HepG2 (cell line): ENCODE measurements around the gene C5orf15. TPM values are rescaled to one million over a fixed set of nuclear protein-coding genes. Genes with fewer than 3 reads are reported as not detected.

ENCODE experiments used
- ATAC-seq: fragments of 200-7000 bp; cut with Tn5 transposase; 3 replicates; pipeline ENCODE4 v1.9.1; 2020; ENCODE audit warnings: mild to moderate bottlenecking, moderate library complexity
- BruUV-seq: library from RNA; stranded (reverse); fragments of 400-500 nt; replicated peaks from 2 replicates; lab custom pipeline; 2021; lab: Mats Ljungman, UMichigan
- CTCF ChIA-PET: fragments of 300-600 bp; formaldehyde crosslinking; extraction: SDS; loops from one replicate; lab custom pipeline; 2021; ENCODE audit warnings: low total read pairs, inconsistent platforms, low intra/inter-chr PET ratio; lab: Yijun Ruan, JAX
- POLR2A ChIA-PET: fragments of 350-600 bp; sonication (Branson Sonifier 250); formaldehyde crosslinking; loops from one replicate; lab custom pipeline; 2020; ENCODE audit warnings: antibody characterized with exemption, inconsistent platforms; lab: Yijun Ruan, JAX
- DNase-seq: peaks from one replicate; pipeline ENCODE4 v3.0.0-alpha.2; 2015; ENCODE audit warnings: low spot score
- FAIRE-seq: peaks from 3 replicates; lab custom pipeline; 2011; peaks lifted over from hg19 to GRCh38; lab: Jason Lieb, UNC
- H2AFZ ChIP-seq: one replicate; pipeline ENCODE4 v1.6.1; 2011; ENCODE audit warnings: low read length, inconsistent platforms
- H3K27ac ChIP-seq: fragments of 300-600 bp; 3 replicates; pipeline ENCODE4 v1.8.0; 2011; ENCODE audit warnings: mixed run types, mild to moderate bottlenecking, mixed read lengths, low read length, inconsistent platforms; ENCODE audit not compliant: insufficient read depth; ENCODE audit errors: extremely low read length
- H3K27me3 ChIP-seq, 2 experiments: fragments of 200-600 bp in 1 of 2; 2 replicates in 1 of 2; 3 replicates in 1 of 2; pipeline versions ENCODE4 v1.6.0 to v1.8.0; 2011; ENCODE audit warnings: low read length in 2 of 2, mild to moderate bottlenecking in 2 of 2, moderate library complexity in 2 of 2, inconsistent platforms in 1 of 2; ENCODE audit not compliant: insufficient read depth in 2 of 2, control insufficient read depth in 1 of 2
- H3K36me3 ChIP-seq, 2 experiments: fragments of 200-600 bp in 1 of 2; replicated peaks in 1 of 2; 2 replicates in 1 of 2; 3 replicates in 1 of 2; pipeline versions ENCODE4 v1.5.1 to v1.8.0; 2011; ENCODE audit warnings: low read length in 2 of 2, inconsistent platforms in 1 of 2; ENCODE audit not compliant: insufficient read depth in 2 of 2, control insufficient read depth in 1 of 2
- H3K4me1 ChIP-seq: 2 replicates; pipeline ENCODE4 v1.5.1; 2012; ENCODE audit warnings: low read length, inconsistent platforms; ENCODE audit not compliant: insufficient read depth
- H3K4me2 ChIP-seq: 2 replicates; pipeline ENCODE4 v1.6.0; 2011; ENCODE audit warnings: low read depth, low read length, inconsistent platforms
- H3K4me3 ChIP-seq, 3 experiments: fragments of 200-600 bp in 1 of 3; sonication (generic), shearing (Covaris generic) in 1 of 3; replicated peaks in 1 of 3; 2 replicates each; pipeline ENCODE4 v1.5.1; 2011 to 2016; ENCODE audit warnings: low read length in 3 of 3, inconsistent platforms in 2 of 3, low read depth in 2 of 3, mild to moderate bottlenecking in 2 of 3, control low read depth in 1 of 3, mixed read lengths in 1 of 3; ENCODE audit not compliant: insufficient read depth in 1 of 3
- H3K79me2 ChIP-seq: one replicate; pipeline ENCODE4 v1.6.1; 2011; ENCODE audit warnings: low read length, inconsistent platforms; ENCODE audit not compliant: insufficient read depth
- H3K9ac ChIP-seq: 2 replicates; pipeline ENCODE4 v1.6.0; 2011; ENCODE audit warnings: mild to moderate bottlenecking, low read depth, low read length, inconsistent platforms; ENCODE audit not compliant: insufficient read depth
- H3K9me3 ChIP-seq: 2 replicates; pipeline ENCODE4 v1.5.1; 2012; ENCODE audit warnings: mild to moderate bottlenecking, low read length
- H4K20me1 ChIP-seq: 2 replicates; pipeline ENCODE4 v1.6.0; 2011; ENCODE audit warnings: inconsistent platforms, mild to moderate bottlenecking, low read length, moderate library complexity; ENCODE audit not compliant: insufficient read depth
- AGO2 ChIP-seq: fragments of 200-400 bp; formaldehyde crosslinking; optimal IDR thresholded peaks from 2 replicates; pipeline ENCODE3; 2017; ENCODE audit warnings: mild to moderate bottlenecking, low read depth, low read length, moderate library complexity
- CEBPB ChIP-seq: IDR thresholded peaks from 2 replicates; pipeline ENCODE4 v1.6.1; 2011; ENCODE audit warnings: low read depth, low read length, improper control_type of control experiment, borderline replicate concordance
- CEBPG ChIP-seq: IDR thresholded peaks from 2 replicates; pipeline ENCODE4 v1.6.1; 2016
- CREBL2 ChIP-seq: sonication (generic); formaldehyde crosslinking; IDR thresholded peaks from 2 replicates; pipeline ENCODE4 v1.8.1; 2023; ENCODE audit warnings: missing genetic modification reagents, mild to moderate bottlenecking, borderline replicate concordance
- EP300 ChIP-seq, 3 experiments: sonication (generic) in 1 of 3; formaldehyde crosslinking in 1 of 3; IDR thresholded peaks; 2 replicates each; pipeline versions ENCODE4 v1.5.1 to v1.6.1; 2011 to 2020; ENCODE audit warnings: low read depth in 2 of 3, low read length in 2 of 3, borderline replicate concordance in 1 of 3, improper control_type of control experiment in 1 of 3, mild to moderate bottlenecking in 1 of 3, missing genetic modification reagents in 1 of 3, moderate library complexity in 1 of 3
- IRF2 ChIP-seq: IDR thresholded peaks from 2 replicates; pipeline ENCODE4 v1.6.1; 2018; ENCODE audit warnings: missing genetic modification reagents, missing compliant biosample characterization
- KAT8 ChIP-seq: IDR thresholded peaks from 2 replicates; pipeline ENCODE4 v1.6.1; 2016; ENCODE audit warnings: missing genetic modification reagents, missing compliant biosample characterization
- NR3C1 ChIP-seq: sonication (generic); formaldehyde crosslinking; IDR thresholded peaks from 2 replicates; pipeline ENCODE4 v1.4.0; 2020; ENCODE audit warnings: missing genetic modification reagents
- PHF5A ChIP-seq: IDR thresholded peaks from one replicate; pipeline ENCODE4 v1.6.1; 2018; ENCODE audit warnings: low read depth, missing genetic modification reagents; ENCODE audit not compliant: unreplicated experiment
- RXRB ChIP-seq: IDR thresholded peaks from 2 replicates; pipeline ENCODE4 v1.6.1; 2016; ENCODE audit warnings: borderline replicate concordance, missing genetic modification reagents, missing compliant biosample characterization
- SAP130 ChIP-seq: IDR thresholded peaks from 2 replicates; pipeline ENCODE4 v1.6.1; 2016; ENCODE audit warnings: low read depth
- SMC3 ChIP-seq: IDR thresholded peaks from 2 replicates; pipeline ENCODE4 v1.6.1; 2011; ENCODE audit warnings: low read length, improper control_type of control experiment
- TAF1 ChIP-seq: sonication (generic); formaldehyde crosslinking; IDR thresholded peaks from 2 replicates; pipeline ENCODE4 v1.4.0; 2020; ENCODE audit warnings: missing genetic modification reagents
- ZNF121 ChIP-seq: sonication (generic); formaldehyde crosslinking; IDR thresholded peaks from 2 replicates; pipeline ENCODE4 v1.5.0; 2020; ENCODE audit warnings: mild to moderate bottlenecking, missing genetic modification reagents
- ZNF263 ChIP-seq: sonication (generic); formaldehyde crosslinking; IDR thresholded peaks from 2 replicates; pipeline ENCODE4 v1.4.0; 2020; ENCODE audit warnings: missing genetic modification reagents
- ZNF609 ChIP-seq: sonication (generic); formaldehyde crosslinking; IDR thresholded peaks from 2 replicates; pipeline ENCODE4 v1.4.0; 2020; ENCODE audit warnings: mild to moderate bottlenecking, missing genetic modification reagents, borderline replicate concordance
- ZNF619 ChIP-seq: sonication (generic); formaldehyde crosslinking; IDR thresholded peaks from 2 replicates; pipeline ENCODE4 v1.4.0; 2020; ENCODE audit warnings: mild to moderate bottlenecking, missing genetic modification reagents
- WGBS: methylation state at CpG from one replicate; pipeline ENCODE4 v1.1.6; 2017; ENCODE audit warnings: low lambda C conversion rate; 5-methylcytosine and 5-hydroxymethylcytosine counted together
- in situ Hi-C: cut with HindIII; loops from 2 replicates; pipeline ENCODE4 v1.10.0; 2017; ENCODE audit warnings: low pct_unique_long_range_greater_than_20kb; ENCODE audit not compliant: extremely low pct_ligation_motif_present
- intact Hi-C: fragments of 100-400 bp; cut with micrococcal nuclease; formaldehyde crosslinking; loops from one replicate; pipeline ENCODE4 v1.10.0; 2022; ENCODE audit not compliant: unreplicated experiment
- polyA plus RNA-seq, 8 experiments: library from polyadenylated mRNA; depleted of rRNA in 3 of 8; stranded (reverse) in 7 of 8; unstranded in 1 of 8; fragments of >200 nt; fragmentation: Illumina TruSeq in 4 of 8; extraction: Trizol in 4 of 8; gene quantifications; 2 replicates each; pipeline versions ENCODE4 v1.2.1 to v1.2.3, GENCODE V29; 2011 to 2016; ENCODE audit warnings: low read depth in 4 of 8, missing spikeins in 1 of 8, mixed read lengths in 1 of 8; ENCODE audit not compliant: insufficient read depth in 1 of 8
- total RNA-seq, 5 experiments: library from RNA; depleted of rRNA; stranded (reverse); fragments of >200 nt; fragmentation: Illumina TruSeq; extraction: Trizol; gene quantifications; 2 replicates each; pipeline ENCODE4 v1.2.3, GENCODE V29; 2016; ENCODE audit warnings: low read depth in 1 of 5
- TF ChIP-seq, protein P1 (sequence below): sonication (generic); formaldehyde crosslinking; conservative IDR thresholded peaks from 2 replicates; pipeline ENCODE4 v1.8.1; 2023; ENCODE audit warnings: missing genetic modification reagents

Gene C5orf15
- total and polyA plus RNA-seq, 2 of the 13 experiments (the other 11 are each of a cell fraction or from before 2014, with no cell fraction given): 58.5 to 82.7 TPM

DNA sequence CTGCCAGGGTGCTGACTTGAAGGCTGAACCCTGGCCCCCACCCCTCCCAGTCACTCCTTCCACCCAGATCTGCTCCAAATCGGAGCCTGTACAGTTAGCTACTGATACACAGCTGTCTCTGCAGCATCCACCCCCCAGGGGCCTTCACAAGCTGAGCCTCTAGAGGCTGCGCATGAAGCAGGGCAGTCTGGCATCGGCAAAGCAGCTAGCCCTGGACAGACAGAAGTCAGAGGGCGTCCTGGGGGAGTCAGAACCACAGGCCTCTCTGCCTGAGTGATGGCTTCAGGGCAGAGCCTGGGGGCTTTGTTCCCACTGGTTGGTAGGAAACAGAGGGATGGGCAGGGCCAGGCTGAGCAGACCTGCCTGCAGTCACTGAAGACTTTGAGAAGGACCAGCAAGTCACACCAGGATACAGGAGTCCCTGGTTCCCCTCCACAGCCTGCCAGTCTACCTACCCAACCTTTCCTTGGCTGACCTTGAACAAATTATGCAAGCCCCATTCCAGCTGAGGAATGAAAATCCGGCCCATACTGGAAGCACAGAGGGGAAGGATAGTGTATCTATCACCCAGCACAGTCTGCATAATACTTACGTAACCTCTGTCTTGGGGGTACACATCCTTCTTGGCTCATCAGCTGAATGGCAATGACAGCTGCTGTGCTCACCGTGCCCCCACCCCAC is 27.6 kb upstream of the C5orf15 start:
- DNase-seq: peak; percentile 51
- H4K20me1 ChIP-seq: peaks cover 89% of the 10 kb centered on the region
- H3K4me2 ChIP-seq: peak overlapping the region; percentile 87
- WGBS: 32% methylated on average over 4 of the region's 7 CpGs
- H3K36me3 ChIP-seq: peaks cover 6 to 15% of the 10 kb centered on the region in 2 experiments
- H3K9ac ChIP-seq: peak overlapping the region; percentile 65
- peak; percentile 44 for ATAC-seq
- intact Hi-C loops: loop anchor here (2.0 kb wide), 1 partner anchor 15 kb away; no protein-coding TSS in a partner anchor
- H3K27ac ChIP-seq: peak overlapping the region; percentile 59
- BruUV-seq: no TSS peak
- POLR2A ChIA-PET: interaction anchor here (1.3 to 7.4 kb wide), 7 partner anchors 9 to 103 kb away, joined by 5 to 94 read pairs (median 16); partner anchors contain the start of genes C5orf15 and VDAC1
- in situ Hi-C loops: no loop called here
- H3K4me1 ChIP-seq: peaks cover 85% of the 10 kb centered on the region
- peaks cover 99% of the 10 kb centered on the region for H3K79me2 ChIP-seq
- H3K9me3 ChIP-seq: no peaks in the 10 kb centered on the region
- no peak for FAIRE-seq
- CTCF ChIA-PET: interaction anchor here (1.4 kb wide), 1 partner anchor 44 kb away, joined by 4 read pairs; no protein-coding TSS in a partner anchor
- no peaks in the 10 kb centered on the region for H3K27me3 ChIP-seq
- H2AFZ ChIP-seq: no peak overlapping the region
- peak overlapping the region; percentile 39 to 70 (median 53) for H3K4me3 ChIP-seq
- TF ChIP-seq CREBL2 (CRISPR knock-in tag) (no peak), EP300 (IDR thresholded peaks at IDR 0.05; ENCODE audit: low read depth in 2 of 2, low read length in 2 of 2) (peak in 1 of 2 experiments; percentile 19; a peak in 1 of 4 replicates), EP300 (CRISPR knock-in tag; IDR thresholded peaks at IDR 0.05; ENCODE audit: borderline replicate concordance) (no peak), KAT8 (no peak), RXRB (CRISPR knock-in tag) (0 out of 2 replicates have a peak, but pooled peaks have one; percentile 19), SMC3 (0 out of 2 replicates have a peak, but pooled peaks have one; percentile 5), IRF2 (CRISPR knock-in tag) (no peak), SAP130 (CRISPR knock-in tag) (peak; percentile 58; the same call in 1 of the 2 replicates), AGO2 (peak; percentile 34), ZNF609 (no peak), NR3C1 (CRISPR knock-in tag) (no peak), PHF5A (no peak), ZNF121 (CRISPR knock-in tag) (no peak), ZNF263 (CRISPR knock-in tag) (no peak), ZNF619 (CRISPR knock-in tag) (no peak), CEBPG (CRISPR knock-in tag) (peak; percentile 67; the same call in 1 of the 2 replicates), TAF1 (CRISPR knock-in tag) (no peak), CEBPB (peak; percentile 52; the same call in 1 of the 2 replicates)
- TF ChIP-seq, protein P1, sequence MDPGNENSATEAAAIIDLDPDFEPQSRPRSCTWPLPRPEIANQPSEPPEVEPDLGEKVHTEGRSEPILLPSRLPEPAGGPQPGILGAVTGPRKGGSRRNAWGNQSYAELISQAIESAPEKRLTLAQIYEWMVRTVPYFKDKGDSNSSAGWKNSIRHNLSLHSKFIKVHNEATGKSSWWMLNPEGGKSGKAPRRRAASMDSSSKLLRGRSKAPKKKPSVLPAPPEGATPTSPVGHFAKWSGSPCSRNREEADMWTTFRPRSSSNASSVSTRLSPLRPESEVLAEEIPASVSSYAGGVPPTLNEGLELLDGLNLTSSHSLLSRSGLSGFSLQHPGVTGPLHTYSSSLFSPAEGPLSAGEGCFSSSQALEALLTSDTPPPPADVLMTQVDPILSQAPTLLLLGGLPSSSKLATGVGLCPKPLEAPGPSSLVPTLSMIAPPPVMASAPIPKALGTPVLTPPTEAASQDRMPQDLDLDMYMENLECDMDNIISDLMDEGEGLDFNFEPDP (CRISPR knock-in tag): no peak
